Mesendoderm (in vitro differentiated cells): Measurements from ENCODE around the gene MUS81.

Experiments
- DNase-seq: peaks from one replicate; pipeline ENCODE4 v3.0.0; 2013
- H2AK5ac ChIP-seq: 2 replicates; pipeline ENCODE4 v1.6.1; 2013; ENCODE audit warnings: low read length, inconsistent platforms
- H2BK120ac ChIP-seq: 2 replicates; pipeline ENCODE4 v1.6.1; 2013; ENCODE audit warnings: low read depth, mild to moderate bottlenecking, low read length, moderate library complexity, mixed read lengths
- H2BK15ac ChIP-seq: replicated peaks from 2 replicates; pipeline ENCODE4 v1.6.1; 2013; ENCODE audit warnings: low read depth, mild to moderate bottlenecking, moderate library complexity
- H2BK5ac ChIP-seq: 2 replicates; pipeline ENCODE4 v1.6.1; 2013; ENCODE audit warnings: low read length, inconsistent platforms
- H3K18ac ChIP-seq: 2 replicates; pipeline ENCODE4 v1.6.1; 2013; ENCODE audit warnings: mild to moderate bottlenecking, low read length, mixed read lengths
- H3K23ac ChIP-seq: one replicate; pipeline ENCODE4 v1.6.1; 2013; ENCODE audit warnings: low read length
- H3K27ac ChIP-seq: 2 replicates; pipeline ENCODE4 v1.5.1; 2013; ENCODE audit warnings: low read depth, mild to moderate bottlenecking, inconsistent platforms, low read length, moderate library complexity
- H3K27me3 ChIP-seq: 2 replicates; pipeline ENCODE4 v1.6.1; 2013; ENCODE audit warnings: low read length, control low read depth, mild to moderate bottlenecking, inconsistent platforms; ENCODE audit not compliant: insufficient read depth, poor library complexity
- H3K36me3 ChIP-seq: 2 replicates; pipeline ENCODE4 v1.6.1; 2013; ENCODE audit warnings: low read length, inconsistent platforms; ENCODE audit not compliant: control insufficient read depth, insufficient read depth
- H3K4ac ChIP-seq: one replicate; pipeline ENCODE4 v1.6.1; 2013; ENCODE audit warnings: low read depth, mild to moderate bottlenecking, low read length, moderate library complexity
- H3K4me1 ChIP-seq: 2 replicates; pipeline ENCODE4 v1.6.1; 2013; ENCODE audit warnings: low read depth, low read length, inconsistent platforms; ENCODE audit not compliant: control insufficient read depth
- H3K4me2 ChIP-seq: 2 replicates; pipeline ENCODE4 v1.6.1; 2013; ENCODE audit warnings: low read length
- H3K4me3 ChIP-seq: 2 replicates; pipeline ENCODE4 v1.5.1; 2013; ENCODE audit warnings: mild to moderate bottlenecking, low read length
- H3K56ac ChIP-seq: one replicate; pipeline ENCODE4 v1.6.1; 2013; ENCODE audit warnings: low read length
- H3K79me1 ChIP-seq: 2 replicates; pipeline ENCODE4 v1.6.1; 2013; ENCODE audit warnings: low read length, inconsistent platforms
- H3K79me2 ChIP-seq: 2 replicates; pipeline ENCODE4 v1.6.1; 2013; ENCODE audit warnings: mild to moderate bottlenecking, low read length; ENCODE audit not compliant: control insufficient read depth, insufficient read depth
- H3K9ac ChIP-seq: 2 replicates; pipeline ENCODE4 v1.6.1; 2013; ENCODE audit warnings: low read length, inconsistent platforms
- H4K5ac ChIP-seq: one replicate; pipeline ENCODE4 v1.6.1; 2013; ENCODE audit warnings: low read length
- H4K8ac ChIP-seq: one replicate; pipeline ENCODE4 v1.6.1; 2013; ENCODE audit warnings: low read depth, mild to moderate bottlenecking, control low read depth, low read length, moderate library complexity
- WGBS: extraction: QIAGEN DNeasy Blood & Tissue Kit; methylation state at CpG from one replicate; pipeline ENCODE4 v1.1.7; 2013; ENCODE audit warnings: low lambda C conversion rate, missing lambda C conversion rate; ENCODE audit not compliant: insufficient coverage; ENCODE audit errors: extremely low coverage; 5-methylcytosine and 5-hydroxymethylcytosine counted together

Gene MUS81

GRCh38 chr11:65816696-65817095 is 43.5 kb upstream of the MUS81 start:
- no peak for DNase-seq
- H3K9ac ChIP-seq, result no peak overlapping the region
- H4K5ac ChIP-seq, result no peak overlapping the region
- H2AK5ac ChIP-seq, result no peak overlapping the region
- no peaks in the 10 kb centered on the region for H3K36me3 ChIP-seq
- H3K23ac ChIP-seq, result no peak overlapping the region
- H3K79me1 ChIP-seq, result no peaks in the 10 kb centered on the region
- H2BK15ac ChIP-seq, result no peak overlapping the region
- no CpG with 5 or more reads among the region's 3 CpGs for WGBS
- H2BK5ac ChIP-seq, result no peak overlapping the region
- H3K4me1 ChIP-seq, result no peaks in the 10 kb centered on the region
- no peaks in the 10 kb centered on the region for H3K79me2 ChIP-seq
- H2BK120ac ChIP-seq, result no peak overlapping the region
- H3K4me3 ChIP-seq, result no peak overlapping the region
- no peak overlapping the region for H3K56ac ChIP-seq
- no peak overlapping the region for H4K8ac ChIP-seq
- no peak overlapping the region for H3K27ac ChIP-seq
- H3K18ac ChIP-seq, result no peak overlapping the region
- H3K4ac ChIP-seq, result no peak overlapping the region
- H3K27me3 ChIP-seq, result no peaks in the 10 kb centered on the region
- no peak overlapping the region for H3K4me2 ChIP-seq

GRCh38 chr11:65817312-65817834 is 42.9 kb upstream of the MUS81 start:
- Histone ChIP-seq H3K27ac (no peak overlapping the region), H3K23ac (no peak overlapping the region), H2BK5ac (no peak overlapping the region), H3K79me2 (no peaks in the 10 kb centered on the region), H3K4me1 (no peaks in the 10 kb centered on the region), H4K8ac (no peak overlapping the region), H3K4ac (no peak overlapping the region), H2BK15ac (no peak overlapping the region), H2AK5ac (no peak overlapping the region), H3K4me2 (no peak overlapping the region), H3K79me1 (no peaks in the 10 kb centered on the region), H3K9ac (no peak overlapping the region), H3K36me3 (no peaks in the 10 kb centered on the region), H3K56ac (no peak overlapping the region), H3K4me3 (no peak overlapping the region), H3K18ac (peak overlapping the region; percentile 44), H2BK120ac (no peak overlapping the region), H3K27me3 (no peaks in the 10 kb centered on the region), H4K5ac (no peak overlapping the region)
- no peak for DNase-seq
- WGBS, result no CpG with 5 or more reads among the region's 5 CpGs

- DNase-seq, result peak; percentile 88
- peak overlapping the region; percentile 62 for H3K4me3 ChIP-seq
- H2BK120ac ChIP-seq, result no peak overlapping the region
- H3K79me2 ChIP-seq, result no peaks in the 10 kb centered on the region
- peak overlapping the region; percentile 78 for H3K9ac ChIP-seq
- no peak overlapping the region for H2BK5ac ChIP-seq
- H4K5ac ChIP-seq, result no peak overlapping the region
- no peaks in the 10 kb centered on the region for H3K79me1 ChIP-seq
- peak overlapping the region; percentile 44 for H3K18ac ChIP-seq
- H2AK5ac ChIP-seq, result no peak overlapping the region
- H3K36me3 ChIP-seq, result no peaks in the 10 kb centered on the region
- no peaks in the 10 kb centered on the region for H3K27me3 ChIP-seq
- no peaks in the 10 kb centered on the region for H3K4me1 ChIP-seq
- H3K23ac ChIP-seq, result no peak overlapping the region
- H3K4ac ChIP-seq, result no peak overlapping the region
- peak overlapping the region; percentile 98 for H3K4me2 ChIP-seq
- H2BK15ac ChIP-seq, result no peak overlapping the region
- no peak overlapping the region for H3K27ac ChIP-seq
- peak overlapping the region; percentile 92 for H3K56ac ChIP-seq
- WGBS, result no CpG with 5 or more reads among the region's 74 CpGs
- no peak overlapping the region for H4K8ac ChIP-seq
Measured at GRCh38 chr11:65817835-65818680, 42.2 kb upstream of the MUS81 start.

GRCh38 chr11:65821107-65821506 is 39.1 kb upstream of the MUS81 start:
- WGBS, result no CpG with 5 or more reads among the region's 8 CpGs
- Histone ChIP-seq H2BK15ac (no peak overlapping the region), H3K4ac (no peak overlapping the region), H3K4me2 (no peak overlapping the region), H3K36me3 (no peaks in the 10 kb centered on the region), H3K27me3 (no peaks in the 10 kb centered on the region), H3K79me2 (no peaks in the 10 kb centered on the region), H2BK5ac (no peak overlapping the region), H3K4me1 (no peaks in the 10 kb centered on the region), H3K18ac (no peak overlapping the region), H3K23ac (no peak overlapping the region), H4K8ac (no peak overlapping the region), H2BK120ac (no peak overlapping the region), H3K56ac (no peak overlapping the region), H3K79me1 (no peaks in the 10 kb centered on the region), H2AK5ac (no peak overlapping the region), H3K4me3 (no peak overlapping the region), H4K5ac (no peak overlapping the region), H3K9ac (no peak overlapping the region), H3K27ac (no peak overlapping the region)
- DNase-seq, result no peak

- Histone ChIP-seq H3K79me1 (no peaks in the 10 kb centered on the region), H3K36me3 (no peaks in the 10 kb centered on the region), H4K8ac (no peak overlapping the region), H2BK5ac (no peak overlapping the region), H2BK15ac (no peak overlapping the region), H3K4ac (no peak overlapping the region), H3K4me3 (no peak overlapping the region), H3K27ac (no peak overlapping the region), H3K9ac (no peak overlapping the region), H3K23ac (no peak overlapping the region), H3K18ac (no peak overlapping the region), H3K4me2 (no peak overlapping the region), H3K4me1 (no peaks in the 10 kb centered on the region), H3K27me3 (no peaks in the 10 kb centered on the region), H2BK120ac (no peak overlapping the region), H4K5ac (no peak overlapping the region), H2AK5ac (no peak overlapping the region), H3K56ac (no peak overlapping the region), H3K79me2 (no peaks in the 10 kb centered on the region)
- DNase-seq, result no peak
- WGBS, result 100% methylated on average over 2 of the region's 15 CpGs
Measured at GRCh38 chr11:65822776-65823528, 37.3 kb upstream of the MUS81 start.
